Stimulated activated CD4-positive, alpha-beta T cell treated with anti-CD3 and anti-CD28 coated beads, Interleukin-4, amount 100 ng/mL, for 4 hours (primary cell): Measurements from ENCODE around the gene METTL25.
"Not testable (repeated sequence)": the region's sequence is repeated elsewhere in the genome, so short reads cannot be mapped to it uniquely, and the experiment has no call there.

Experiments
- DNase-seq, 2 experiments: peaks; one replicate each; pipeline ENCODE4 v3.0.0-alpha.2; 2020

METTL25 gene

GRCh38 chr12:82358200-82359114, at the start of gene METTL25, which contains the start of gene CCDC59:
Gene METTL25, plus strand, starts transcription at chr12:82358529. Its CDS starts 37 bp downstream, at chr12:82358566.
Gene CCDC59, minus strand, starts transcription at chr12:82358387. Its CDS starts 11 bp downstream, at chr12:82358376.
- DNase-seq: peak; percentile 96

DNA sequence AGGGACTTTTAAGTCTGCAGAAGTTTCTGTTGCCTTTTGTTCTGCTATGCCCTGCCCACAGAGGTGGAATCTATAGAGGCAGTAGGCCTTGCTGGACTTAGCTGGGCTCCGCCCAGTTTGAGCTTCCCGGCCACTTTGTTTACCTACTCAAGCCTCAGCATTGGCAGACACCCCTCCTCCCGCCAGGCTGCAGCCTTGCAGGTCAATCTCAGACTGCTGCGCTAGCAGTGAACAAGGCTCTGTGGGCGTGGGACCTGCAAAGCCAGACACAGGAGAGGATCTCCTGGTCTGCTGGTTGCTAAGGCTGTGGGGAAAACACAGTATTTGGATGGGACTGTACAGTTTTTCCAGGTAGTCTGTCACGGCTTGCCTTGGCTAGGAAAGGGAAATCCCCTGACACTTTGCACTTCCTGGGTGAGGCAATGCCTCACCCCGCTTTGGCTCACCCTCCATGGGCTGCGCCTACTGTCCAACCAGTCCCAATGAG, 43.9 kb upstream of the METTL25 start:
- no peak for DNase-seq

DNA sequence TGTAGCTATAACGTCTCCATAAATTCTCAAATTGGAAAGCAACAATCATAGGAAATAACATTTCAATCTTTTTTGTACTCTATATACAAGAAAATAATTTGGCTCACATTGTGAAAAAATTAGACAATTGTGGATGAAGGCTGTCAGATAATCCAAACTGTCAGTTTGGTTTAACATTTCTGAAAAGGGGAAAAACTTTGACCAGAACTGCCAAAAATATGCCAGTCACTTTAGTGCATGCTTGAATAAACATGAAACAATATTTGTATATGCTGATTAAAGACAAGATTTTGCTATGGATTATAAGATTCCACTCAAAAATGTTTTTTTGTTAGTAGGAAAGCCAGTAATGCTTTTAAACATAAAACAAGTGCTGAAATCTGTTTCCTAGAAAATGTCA, 39.1 kb upstream of the METTL25 start:
- no peak for DNase-seq

- no peak for DNase-seq
These were observed 32.6 kb upstream of the METTL25 start for GRCh38 chr12:82325540-82326336.

GRCh38 chr12:82326905-82327503, 31.3 kb upstream of the METTL25 start:
- no peak for DNase-seq

DNA sequence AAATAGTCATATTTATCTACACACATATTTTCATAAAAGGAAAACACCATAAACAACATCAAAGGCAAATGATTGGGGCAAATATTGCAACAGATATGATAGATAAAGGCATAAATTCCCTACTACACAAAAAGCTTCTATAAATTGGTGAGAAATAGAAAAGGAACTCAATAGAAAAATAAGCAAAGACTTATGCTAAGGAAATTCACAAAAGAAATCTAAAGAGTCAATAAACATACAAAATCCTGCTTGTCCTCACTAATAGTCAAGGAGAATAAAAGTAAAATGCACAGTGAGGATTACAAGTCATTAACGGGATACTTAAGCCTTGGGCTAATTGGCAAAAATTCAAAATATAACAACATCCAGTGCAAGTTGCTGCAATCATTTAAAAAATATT, 30.5 kb upstream of the METTL25 start:
- DNase-seq: no peak

- DNase-seq: no peak
These were observed 28.8 kb upstream of the METTL25 start for GRCh38 chr12:82329508-82329907.

DNA sequence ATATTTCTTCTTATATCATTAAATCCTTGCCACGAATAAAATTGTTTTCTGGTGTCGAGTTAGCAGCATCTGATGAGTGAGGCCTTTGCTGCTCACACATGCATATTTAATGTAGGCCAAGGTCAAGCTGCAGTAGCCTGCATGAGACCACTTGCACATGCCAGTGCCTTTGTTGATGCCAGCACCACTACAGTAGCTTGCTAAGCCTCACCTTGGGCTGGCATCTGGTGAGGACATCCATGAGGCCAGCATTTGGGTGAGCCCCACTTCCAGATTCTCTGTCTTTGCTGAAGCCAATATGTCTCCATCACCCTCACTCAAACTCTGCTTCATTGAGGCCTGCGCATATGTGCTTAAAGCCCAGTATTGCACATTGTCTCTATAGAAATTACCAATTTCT, 8.2 kb upstream of the METTL25 start:
- DNase-seq: no peak

- DNase-seq: no peak
These were observed 6.9 kb upstream of the METTL25 start for GRCh38 chr12:82351390-82351789.

- no peak for DNase-seq
These were observed 989 bp upstream of the METTL25 start for GRCh38 chr12:82357340-82357739.

- DNase-seq: no peak
These were observed 507 bp upstream of the METTL25 start for GRCh38 chr12:82357845-82358199.

- DNase-seq: no peak
These were observed 768 bp downstream of the METTL25 start for GRCh38 chr12:82359115-82359478.

DNA sequence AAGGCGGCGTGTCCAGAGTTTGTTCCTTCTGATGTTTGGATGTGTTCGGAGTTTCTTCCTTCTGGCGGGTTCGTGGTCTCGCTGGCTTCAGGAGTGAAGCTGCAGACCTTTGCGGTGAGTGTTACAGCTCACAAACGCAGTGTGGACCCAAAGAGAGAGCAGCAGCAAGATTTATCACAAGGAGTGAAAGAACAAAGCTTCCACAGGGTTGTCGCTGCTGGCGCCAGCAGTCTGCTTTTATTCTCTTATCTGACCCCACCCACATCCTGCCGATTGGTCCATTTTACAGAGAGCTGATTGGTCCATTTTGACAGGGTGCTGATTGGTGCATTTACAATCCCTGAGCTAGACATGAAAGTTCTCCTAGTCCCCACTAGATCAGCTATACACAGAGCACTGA, 2.5 kb downstream of the METTL25 start:
- not testable (repeated sequence) for DNase-seq

GRCh38 chr12:82361461-82361915, 3.2 kb downstream of the METTL25 start:
- DNase-seq: no peak

DNA sequence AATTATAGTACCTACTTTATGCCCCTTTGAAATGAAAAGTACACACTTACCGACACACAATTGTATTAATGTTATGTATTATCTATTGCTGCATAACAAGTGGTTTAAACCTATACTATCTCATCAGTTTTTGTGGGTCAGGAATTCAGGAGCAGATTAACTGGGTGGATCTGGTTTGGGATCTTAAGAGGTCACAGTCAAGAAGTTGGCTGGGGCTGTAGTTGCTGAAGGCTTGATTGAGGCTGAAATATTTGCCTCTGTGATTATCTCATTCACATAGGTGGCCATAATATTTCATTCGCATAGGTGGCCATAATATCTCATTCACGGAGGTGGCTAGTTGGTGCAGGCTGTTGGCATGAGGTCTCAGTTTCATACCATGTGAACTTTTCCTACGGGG, 5.7 kb downstream of the METTL25 start:
- DNase-seq: no peak

- no peak for DNase-seq
These were observed 7.9 kb downstream of the METTL25 start for GRCh38 chr12:82366197-82366596.

- DNase-seq: no peak
These were observed 16.9 kb downstream of the METTL25 start for GRCh38 chr12:82375201-82375600.

DNA sequence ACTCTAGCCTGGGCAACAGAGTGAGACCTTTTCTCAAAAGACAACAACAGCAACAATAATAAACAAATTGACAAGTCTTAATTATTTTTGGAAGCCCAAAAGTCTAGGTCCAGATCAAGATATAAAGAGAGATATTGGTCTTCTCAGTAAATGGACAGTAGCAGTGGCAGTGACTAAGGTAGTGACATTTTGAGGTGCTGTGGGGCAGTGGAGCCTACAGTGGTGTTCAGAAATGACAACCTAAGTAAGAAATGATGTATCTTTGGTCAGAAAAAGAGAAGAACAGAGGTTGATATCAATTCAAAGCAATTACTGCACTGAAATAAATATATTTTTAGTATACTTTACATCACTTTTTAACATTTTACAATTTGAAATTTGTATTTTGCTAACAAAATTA, 20.7 kb downstream of the METTL25 start:
- DNase-seq: no peak

DNA sequence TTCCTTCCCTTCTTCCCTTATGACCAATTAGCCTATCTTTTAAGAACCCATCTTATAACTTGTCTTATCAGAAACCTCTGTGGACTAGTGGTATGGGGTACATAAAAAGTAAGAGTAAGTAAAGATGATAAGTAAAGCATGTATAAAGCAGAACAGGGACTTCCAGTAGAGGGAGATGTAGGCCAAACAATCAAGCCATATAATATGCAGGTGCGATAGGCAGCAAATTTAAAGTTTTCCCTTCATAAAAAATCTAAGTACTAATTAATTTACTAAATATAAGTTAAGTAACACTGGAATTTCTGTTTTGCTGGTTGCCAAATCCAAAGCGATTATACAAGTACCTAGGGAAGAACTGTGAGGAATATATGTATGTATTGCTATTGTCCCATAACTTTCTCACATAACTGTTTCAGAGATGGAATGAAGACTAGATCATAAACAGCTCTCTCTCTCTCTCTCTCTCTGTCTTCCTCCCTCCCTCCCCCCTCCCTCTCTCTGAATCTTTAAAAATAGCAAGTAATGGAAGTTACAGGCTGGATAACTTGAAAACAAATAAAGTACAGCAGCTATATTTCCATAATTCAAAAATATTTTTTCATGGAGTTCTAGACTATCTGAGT, 25.7 kb downstream of the METTL25 start:
- no peak for DNase-seq

GRCh38 chr12:82398879-82399278, 40.5 kb downstream of the METTL25 start:
- no peak for DNase-seq

GRCh38 chr12:82400819-82401218, 42.5 kb downstream of the METTL25 start:
- DNase-seq: no peak

DNA sequence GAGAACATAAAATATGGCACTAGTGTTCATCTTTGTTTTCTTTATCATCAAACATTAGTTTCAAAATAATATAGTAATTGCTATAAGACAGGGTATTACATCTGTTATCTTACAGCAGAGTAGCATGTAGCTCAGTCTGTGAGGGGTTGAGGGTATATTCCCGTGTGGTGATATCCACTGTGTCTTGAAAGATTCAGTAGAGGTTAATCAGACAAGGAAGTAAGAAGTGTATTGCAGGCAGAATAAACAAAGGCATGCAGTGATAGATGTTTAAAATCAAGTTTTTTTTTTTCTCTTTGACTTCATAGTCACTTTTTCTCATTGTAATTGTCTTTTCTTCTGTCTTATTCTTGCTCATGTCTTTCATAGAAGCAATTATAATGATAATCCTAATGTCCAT, 48.3 kb downstream of the METTL25 start:
- DNase-seq: no peak

GRCh38 chr12:82407481-82407880, 49.2 kb downstream of the METTL25 start:
- DNase-seq: no peak
